Neural progenitor cell (in vitro differentiated cells): ENCODE results near the gene ADPGK. TPM values are rescaled to one million over a fixed set of nuclear protein-coding genes. Genes with fewer than 3 reads are reported as not detected.
"Not testable (repeated sequence)": the region's sequence is repeated elsewhere in the genome, so short reads cannot be mapped to it uniquely, and the experiment has no call there.

Experiments used
- DNase-seq: peaks from one replicate; pipeline ENCODE4 v3.0.0-alpha.2; 2016; ENCODE audit warnings: low spot score
- H2AFZ ChIP-seq: fragments of 200-600 bp; sonication (generic); replicated peaks from 2 replicates; pipeline ENCODE4 v1.6.1; 2016; ENCODE audit warnings: antibody characterized with exemption
- H3F3A ChIP-seq: fragments of 200-600 bp; sonication (generic); 2 replicates; pipeline ENCODE4 v1.6.1; 2016; ENCODE audit warnings: antibody characterized with exemption, low read depth
- H3K27ac ChIP-seq: fragments of 200-600 bp; sonication (generic); 2 replicates; pipeline ENCODE4 v1.5.1; 2016; ENCODE audit warnings: mild to moderate bottlenecking
- H3K27me3 ChIP-seq: fragments of 200-600 bp; sonication (generic); 2 replicates; pipeline ENCODE4 v1.6.1; 2016; ENCODE audit warnings: mild to moderate bottlenecking, moderate library complexity
- H3K36me3 ChIP-seq: fragments of 200-600 bp; sonication (generic); 2 replicates; pipeline ENCODE4 v1.5.1; 2016
- H3K4me1 ChIP-seq: fragments of 200-600 bp; sonication (generic); 2 replicates; pipeline ENCODE4 v1.6.1; 2016; ENCODE audit warnings: mixed run types
- H3K4me2 ChIP-seq: fragments of 200-600 bp; sonication (generic); 2 replicates; pipeline ENCODE4 v1.6.1; 2016
- H3K4me3 ChIP-seq: fragments of 200-600 bp; sonication (generic); 2 replicates; pipeline ENCODE4 v1.5.1; 2016
- H3K79me2 ChIP-seq: fragments of 200-600 bp; sonication (generic); 2 replicates; pipeline ENCODE4 v1.6.1; 2016; ENCODE audit warnings: low read depth
- H3K9ac ChIP-seq: fragments of 200-600 bp; sonication (generic); 2 replicates; pipeline ENCODE4 v1.6.1; 2016
- H3K9me3 ChIP-seq: fragments of 200-600 bp; sonication (generic); 2 replicates; pipeline ENCODE4 v1.5.1; 2016; ENCODE audit warnings: low read depth
- H4K20me1 ChIP-seq: fragments of 200-600 bp; sonication (generic); 2 replicates; pipeline ENCODE4 v1.6.1; 2016; ENCODE audit warnings: low read depth
- H3K27ac Mint-ChIP-seq: 3 replicates; pipeline ENCODE4 v1.8.0; 2021; ENCODE audit warnings: mixed read lengths
- H3K27me3 Mint-ChIP-seq: 2 replicates; pipeline ENCODE4 v1.8.0; 2022; ENCODE audit warnings: low read depth, mild to moderate bottlenecking, inconsistent platforms, moderate library complexity, mixed read lengths; ENCODE audit not compliant: insufficient read depth
- H3K36me3 Mint-ChIP-seq: 3 replicates; pipeline ENCODE4 v1.8.0; 2021; ENCODE audit warnings: mixed read lengths
- H3K4me1 Mint-ChIP-seq: 3 replicates; pipeline ENCODE4 v1.8.0; 2021; ENCODE audit warnings: mixed read lengths
- H3K4me3 Mint-ChIP-seq: 3 replicates; pipeline ENCODE4 v1.8.0; 2021; ENCODE audit warnings: mild to moderate bottlenecking, moderate library complexity, mixed read lengths
- H3K9me3 Mint-ChIP-seq: 3 replicates; pipeline ENCODE4 v1.8.0; 2020; ENCODE audit warnings: mixed read lengths
- CTCF ChIP-seq: fragments of 200-600 bp; sonication (generic); IDR thresholded peaks from 2 replicates; pipeline ENCODE4 v1.5.1; 2017; ENCODE audit warnings: antibody characterized with exemption, mild to moderate bottlenecking
- EZH2 ChIP-seq: fragments of 200-600 bp; sonication (generic); IDR thresholded peaks from 2 replicates; pipeline ENCODE4 v1.6.1; 2017; ENCODE audit warnings: antibody characterized with exemption, mild to moderate bottlenecking, moderate library complexity
- EZH2phosphoT487 ChIP-seq: fragments of 200-600 bp; sonication (generic); IDR thresholded peaks from 2 replicates; pipeline ENCODE4 v1.6.1; 2017; ENCODE audit warnings: antibody characterized with exemption
- total RNA-seq: library from RNA; depleted of rRNA; stranded (reverse); fragments of >200 nt; gene quantifications from 2 replicates; pipeline ENCODE4 v1.2.3, GENCODE V29; 2015; ENCODE audit warnings: low replicate concordance

The ADPGK gene
- total RNA-seq, 1 donor from 2014 or later = 43.8 TPM

GRCh38 chr15:72725446-72725845, 58.1 kb downstream of the ADPGK start:
- Mint-ChIP-seq H3K4me3 (no peak overlapping the region), H3K9me3 (no peaks in the 10 kb centered on the region), H3K27me3 (no peaks in the 10 kb centered on the region), H3K36me3 (peaks cover 9% of the 10 kb centered on the region), H3K27ac (no peak overlapping the region), H3K4me1 (no peaks in the 10 kb centered on the region)
- no peaks in the 10 kb centered on the region for H3K27me3 ChIP-seq
- TF ChIP-seq CTCF (no peak), EZH2 (no peak), EZH2phosphoT487 (no peak)
- no peak for DNase-seq
- no peaks in the 10 kb centered on the region for H3F3A ChIP-seq
- H2AFZ ChIP-seq = no peak overlapping the region
- no peak overlapping the region for H3K9ac ChIP-seq
- no peak overlapping the region for H3K27ac ChIP-seq
- peaks cover 11% of the 10 kb centered on the region for H4K20me1 ChIP-seq
- H3K4me3 ChIP-seq = no peak overlapping the region
- no peaks in the 10 kb centered on the region for H3K9me3 ChIP-seq
- no peak overlapping the region for H3K4me2 ChIP-seq
- no peaks in the 10 kb centered on the region for H3K79me2 ChIP-seq
- H3K36me3 ChIP-seq = no peaks in the 10 kb centered on the region
- no peaks in the 10 kb centered on the region for H3K4me1 ChIP-seq

GRCh38 chr15:72724028-72724427, 59.5 kb downstream of the ADPGK start:
- H3K4me1 ChIP-seq = no peaks in the 10 kb centered on the region
- TF ChIP-seq EZH2phosphoT487 (no peak), CTCF (no peak), EZH2 (no peak)
- Mint-ChIP-seq H3K9me3 (no peaks in the 10 kb centered on the region), H3K4me3 (no peak overlapping the region), H3K27me3 (no peaks in the 10 kb centered on the region), H3K27ac (no peak overlapping the region), H3K36me3 (peaks cover 6% of the 10 kb centered on the region), H3K4me1 (no peaks in the 10 kb centered on the region)
- H3K9me3 ChIP-seq = no peaks in the 10 kb centered on the region
- H3K36me3 ChIP-seq = no peaks in the 10 kb centered on the region
- peaks cover 15% of the 10 kb centered on the region for H4K20me1 ChIP-seq
- no peak overlapping the region for H3K4me3 ChIP-seq
- no peaks in the 10 kb centered on the region for H3K79me2 ChIP-seq
- H3K9ac ChIP-seq = no peak overlapping the region
- H3K27ac ChIP-seq = no peak overlapping the region
- no peaks in the 10 kb centered on the region for H3F3A ChIP-seq
- no peak for DNase-seq
- no peak overlapping the region for H3K4me2 ChIP-seq
- H2AFZ ChIP-seq = no peak overlapping the region
- H3K27me3 ChIP-seq = no peaks in the 10 kb centered on the region

GRCh38 chr15:72722071-72722696, 61.4 kb downstream of the ADPGK start:
- Histone ChIP-seq H3K4me3 (no peak overlapping the region), H3K4me1 (no peaks in the 10 kb centered on the region), H4K20me1 (peaks cover 15% of the 10 kb centered on the region), H3K27ac (no peak overlapping the region), H3K9ac (no peak overlapping the region), H3K36me3 (no peaks in the 10 kb centered on the region), H3K27me3 (no peaks in the 10 kb centered on the region), H2AFZ (no peak overlapping the region), H3K79me2 (no peaks in the 10 kb centered on the region), H3K4me2 (no peak overlapping the region), H3F3A (no peaks in the 10 kb centered on the region), H3K9me3 (no peaks in the 10 kb centered on the region)
- no peak for TF ChIP-seq EZH2
- no peak for TF ChIP-seq EZH2phosphoT487
- peak; percentile 84 for TF ChIP-seq CTCF
- Mint-ChIP-seq H3K9me3 (no peaks in the 10 kb centered on the region), H3K4me3 (no peak overlapping the region), H3K27ac (no peak overlapping the region), H3K4me1 (no peaks in the 10 kb centered on the region), H3K27me3 (no peaks in the 10 kb centered on the region), H3K36me3 (peaks cover 4% of the 10 kb centered on the region)
- peak; percentile 78 for DNase-seq

DNA sequence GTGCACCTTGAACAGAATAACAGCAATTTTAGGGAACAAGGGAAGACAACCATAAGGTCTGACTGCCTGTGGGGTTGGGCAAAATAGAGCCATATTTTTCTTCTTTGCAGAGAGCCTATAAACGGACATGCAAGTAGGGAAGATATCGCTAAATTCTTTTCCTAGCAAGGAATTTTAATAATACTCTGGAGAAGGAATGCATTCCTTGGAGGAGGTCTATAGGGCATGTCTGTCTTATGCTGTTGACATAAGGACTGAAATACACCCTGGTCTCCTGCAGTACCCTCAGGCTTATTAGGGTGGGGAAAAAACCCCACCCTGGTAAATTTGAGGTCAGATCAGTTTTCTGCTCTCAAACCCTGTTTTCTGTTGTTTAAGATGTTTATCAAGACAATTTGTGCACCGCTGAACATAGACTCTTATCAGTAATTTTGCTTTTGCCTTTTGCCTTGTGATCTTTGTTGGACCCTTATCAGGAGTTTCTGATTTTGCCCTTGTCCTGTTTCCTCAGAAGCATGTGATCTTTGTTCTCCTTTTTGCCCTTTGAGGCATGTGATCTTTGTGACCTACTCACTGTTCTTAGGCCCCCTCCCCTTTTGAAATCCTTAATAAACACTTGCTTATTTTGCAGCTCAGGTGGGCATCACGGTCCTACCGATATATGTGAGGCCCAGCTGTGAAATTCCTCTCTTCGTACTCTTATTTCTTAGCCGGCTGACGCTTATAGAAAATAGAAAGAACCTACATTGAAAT, 74.8 kb downstream of the ADPGK start:
- H3K4me2 ChIP-seq, H3K4me3 Mint-ChIP-seq, H3K27me3 Mint-ChIP-seq, H3K9me3 Mint-ChIP-seq, H3K4me1 ChIP-seq, H3K36me3 ChIP-seq, H3K79me2 ChIP-seq, H3K4me3 ChIP-seq, H3F3A ChIP-seq, H4K20me1 ChIP-seq, H3K36me3 Mint-ChIP-seq, DNase-seq, H3K27ac ChIP-seq, H3K9me3 ChIP-seq, H3K9ac ChIP-seq, H2AFZ ChIP-seq, H3K4me1 Mint-ChIP-seq, H3K27me3 ChIP-seq: not testable (repeated sequence)
- H3K27ac Mint-ChIP-seq = peak overlapping the region; percentile 31
